Measurements from ENCODE around the gene ENOX1.

ENOX1 gene

GRCh38 chr13:43731296-43731695 is 55.5 kb downstream of the ENOX1 start:
- Mint-ChIP-seq H3K4me3 (no peak overlapping the region), H3K36me3 (peaks cover 2% of the 10 kb centered on the region), H3K27ac (no peak overlapping the region), H3K4me1 (no peaks in the 10 kb centered on the region), H3K9me3 (no peaks in the 10 kb centered on the region), H3K27me3 (peaks cover 12% of the 10 kb centered on the region)

GRCh38 chr13:43730642-43731041 is 56.1 kb downstream of the ENOX1 start:
- H3K27ac Mint-ChIP-seq, result no peak overlapping the region
- H3K36me3 Mint-ChIP-seq, result peaks cover 2% of the 10 kb centered on the region
- no peak overlapping the region for H3K4me3 Mint-ChIP-seq
- H3K9me3 Mint-ChIP-seq, result no peaks in the 10 kb centered on the region
- H3K4me1 Mint-ChIP-seq, result no peaks in the 10 kb centered on the region
- H3K27me3 Mint-ChIP-seq, result peaks cover 12% of the 10 kb centered on the region

GRCh38 chr13:43728421-43728820 is 58.4 kb downstream of the ENOX1 start:
- H3K9me3 Mint-ChIP-seq, result no peaks in the 10 kb centered on the region
- H3K36me3 Mint-ChIP-seq, result peaks cover 2% of the 10 kb centered on the region
- peaks cover 12% of the 10 kb centered on the region for H3K27me3 Mint-ChIP-seq
- no peak overlapping the region for H3K27ac Mint-ChIP-seq
- H3K4me1 Mint-ChIP-seq, result no peaks in the 10 kb centered on the region
- H3K4me3 Mint-ChIP-seq, result no peak overlapping the region

- Mint-ChIP-seq H3K4me3 (no peak overlapping the region), H3K9me3 (no peaks in the 10 kb centered on the region), H3K36me3 (peaks cover 2% of the 10 kb centered on the region), H3K27ac (no peak overlapping the region), H3K27me3 (peaks cover 12% of the 10 kb centered on the region), H3K4me1 (no peaks in the 10 kb centered on the region)
These were observed 58.9 kb downstream of the ENOX1 start for GRCh38 chr13:43727856-43728255.

- H3K4me3 Mint-ChIP-seq, result no peak overlapping the region
- no peaks in the 10 kb centered on the region for H3K4me1 Mint-ChIP-seq
- peaks cover 11% of the 10 kb centered on the region for H3K27me3 Mint-ChIP-seq
- H3K27ac Mint-ChIP-seq, result no peak overlapping the region
- peaks cover 2% of the 10 kb centered on the region for H3K36me3 Mint-ChIP-seq
- no peaks in the 10 kb centered on the region for H3K9me3 Mint-ChIP-seq
These were observed 61.3 kb downstream of the ENOX1 start for GRCh38 chr13:43725460-43725859.

- Mint-ChIP-seq H3K4me3 (no peak overlapping the region), H3K27me3 (peaks cover 11% of the 10 kb centered on the region), H3K36me3 (no peaks in the 10 kb centered on the region), H3K4me1 (no peaks in the 10 kb centered on the region), H3K27ac (no peak overlapping the region), H3K9me3 (no peaks in the 10 kb centered on the region)
These were observed 65.9 kb downstream of the ENOX1 start for GRCh38 chr13:43720780-43721397.

- Mint-ChIP-seq H3K27me3 (peaks cover 9% of the 10 kb centered on the region), H3K4me3 (no peak overlapping the region), H3K27ac (no peak overlapping the region), H3K36me3 (no peaks in the 10 kb centered on the region), H3K9me3 (no peaks in the 10 kb centered on the region), H3K4me1 (no peaks in the 10 kb centered on the region)
These were observed 88.0 kb downstream of the ENOX1 start for GRCh38 chr13:43698758-43699157.

- Mint-ChIP-seq H3K27ac (no peak overlapping the region), H3K9me3 (no peaks in the 10 kb centered on the region), H3K27me3 (peaks cover 9% of the 10 kb centered on the region), H3K4me1 (no peaks in the 10 kb centered on the region), H3K36me3 (no peaks in the 10 kb centered on the region), H3K4me3 (no peak overlapping the region)
These were observed 88.8 kb downstream of the ENOX1 start for GRCh38 chr13:43698009-43698408.

- Mint-ChIP-seq H3K27ac (no peak overlapping the region), H3K9me3 (no peaks in the 10 kb centered on the region)
These were observed 89.4 kb downstream of the ENOX1 start for GRCh38 chr13:43697323-43697722.

GRCh38 chr13:43694146-43694664 is 92.6 kb downstream of the ENOX1 start:
- Mint-ChIP-seq H3K36me3 (no peaks in the 10 kb centered on the region), H3K27me3 (peaks cover 11% of the 10 kb centered on the region), H3K9me3 (no peaks in the 10 kb centered on the region), H3K4me3 (no peak overlapping the region), H3K4me1 (no peaks in the 10 kb centered on the region), H3K27ac (no peak overlapping the region)

More at GRCh38 chr13:43697323-43697722, 89.4 kb downstream of the ENOX1 start:
- Mint-ChIP-seq H3K4me1 (no peaks in the 10 kb centered on the region), H3K27me3 (peaks cover 9% of the 10 kb centered on the region), H3K4me3 (no peak overlapping the region), H3K36me3 (no peaks in the 10 kb centered on the region)

- Mint-ChIP-seq H3K4me1 (no peaks in the 10 kb centered on the region), H3K36me3 (no peaks in the 10 kb centered on the region), H3K9me3 (no peaks in the 10 kb centered on the region), H3K27me3 (peaks cover 11% of the 10 kb centered on the region), H3K27ac (no peak overlapping the region), H3K4me3 (no peak overlapping the region)
These were observed 93.1 kb downstream of the ENOX1 start for GRCh38 chr13:43693639-43694038.

- no peak overlapping the region for H3K27ac Mint-ChIP-seq
- peaks cover 9% of the 10 kb centered on the region for H3K27me3 Mint-ChIP-seq
- no peak overlapping the region for H3K4me3 Mint-ChIP-seq
- no peaks in the 10 kb centered on the region for H3K36me3 Mint-ChIP-seq
- no peaks in the 10 kb centered on the region for H3K4me1 Mint-ChIP-seq
- H3K9me3 Mint-ChIP-seq, result no peaks in the 10 kb centered on the region
These were observed 98.4 kb downstream of the ENOX1 start for GRCh38 chr13:43688227-43688907.

GRCh38 chr13:43687038-43687437 is 99.7 kb downstream of the ENOX1 start:
- no peaks in the 10 kb centered on the region for H3K36me3 Mint-ChIP-seq
- no peak overlapping the region for H3K4me3 Mint-ChIP-seq
- no peaks in the 10 kb centered on the region for H3K4me1 Mint-ChIP-seq
- H3K27me3 Mint-ChIP-seq, result peaks cover 9% of the 10 kb centered on the region
- no peak overlapping the region for H3K27ac Mint-ChIP-seq
- H3K9me3 Mint-ChIP-seq, result no peaks in the 10 kb centered on the region

GRCh38 chr13:43686557-43686956 is 100.2 kb downstream of the ENOX1 start:
- H3K27me3 Mint-ChIP-seq, result peaks cover 9% of the 10 kb centered on the region
- no peaks in the 10 kb centered on the region for H3K36me3 Mint-ChIP-seq
- H3K9me3 Mint-ChIP-seq, result no peaks in the 10 kb centered on the region
- no peak overlapping the region for H3K4me3 Mint-ChIP-seq
- H3K4me1 Mint-ChIP-seq, result no peaks in the 10 kb centered on the region
- H3K27ac Mint-ChIP-seq, result no peak overlapping the region

- Mint-ChIP-seq H3K4me1 (no peaks in the 10 kb centered on the region), H3K36me3 (no peaks in the 10 kb centered on the region), H3K27me3 (peaks cover 6% of the 10 kb centered on the region), H3K9me3 (no peaks in the 10 kb centered on the region), H3K27ac (no peak overlapping the region), H3K4me3 (no peak overlapping the region)
These were observed 101.6 kb downstream of the ENOX1 start for GRCh38 chr13:43684963-43685725.

GRCh38 chr13:43682701-43683100 is 104.1 kb downstream of the ENOX1 start:
- peaks cover 4% of the 10 kb centered on the region for H3K27me3 Mint-ChIP-seq
- H3K27ac Mint-ChIP-seq, result no peak overlapping the region
- no peaks in the 10 kb centered on the region for H3K4me1 Mint-ChIP-seq
- H3K36me3 Mint-ChIP-seq, result no peaks in the 10 kb centered on the region
- H3K4me3 Mint-ChIP-seq, result no peak overlapping the region
- no peaks in the 10 kb centered on the region for H3K9me3 Mint-ChIP-seq

Measured in activated naive CD4-positive, alpha-beta T cell treated with anti-CD3 and anti-CD28 coated beads, Interleukin-2, amount 50 U/mL, for 24 hours (primary cell).